IPS DF 4.7 (cell line): Measurements from ENCODE around the gene IDH1.
"Not testable (repeated sequence)": the region's sequence is repeated elsewhere in the genome, so short reads cannot be mapped to it uniquely, and the experiment has no call there.

Experiments used
- DNase-seq: peaks from one replicate; pipeline ENCODE4 v3.0.0-alpha.2; 2013; ENCODE audit warnings: low spot score; ENCODE audit errors: extremely low read depth

The IDH1 gene

GRCh38 chr2:208222351-208222750, 32.5 kb downstream of the IDH1 start:
- DNase-seq, result no peak

- not testable (repeated sequence) for DNase-seq
These were observed 33.0 kb downstream of the IDH1 start for GRCh38 chr2:208221873-208222272.

GRCh38 chr2:208210688-208211451, 44.0 kb downstream of the IDH1 start:
- DNase-seq, result no peak

GRCh38 chr2:208208335-208209085, 46.4 kb downstream of the IDH1 start:
- no peak for DNase-seq

GRCh38 chr2:208207769-208208168, 47.1 kb downstream of the IDH1 start:
- no peak for DNase-seq

- no peak for DNase-seq
These were observed 50.7 kb downstream of the IDH1 start for GRCh38 chr2:208204166-208204565.

- no peak for DNase-seq
These were observed 59.3 kb downstream of the IDH1 start for GRCh38 chr2:208195531-208195930.

- DNase-seq, result no peak
These were observed 62.1 kb downstream of the IDH1 start for GRCh38 chr2:208192611-208193236.

GRCh38 chr2:208189810-208190503, 64.9 kb downstream of the IDH1 start, which contains the start of gene C2orf80:
Gene C2orf80 (minus strand): TSS chr2:208190030. CDS start chr2:208186986, 3,044 bp downstream.
- DNase-seq, result no peak

GRCh38 chr2:208189069-208189809, 65.6 kb downstream of the IDH1 start:
- no peak for DNase-seq

GRCh38 chr2:208186893-208187292, 68.0 kb downstream of the IDH1 start:
- no peak for DNase-seq

GRCh38 chr2:208186465-208186864, 68.4 kb downstream of the IDH1 start:
- no peak for DNase-seq
